Esophagus squamous epithelium (tissue), 4 donors: ENCODE measurements around the gene TMEM40.

Experiments used
- POLR2A ChIP-seq, 4 donors: fragments of 450-650 bp; IDR thresholded peaks; one replicate each; pipeline ENCODE4 v1.6.1; 2017; ENCODE audit warnings: antibody characterized with exemption in 4 of 4, mild to moderate bottlenecking in 4 of 4, moderate library complexity in 3 of 4
- TF ChIP-seq, protein P1 (sequence below), 6 experiments: fragments of 450-650 bp in 4 of 6; fragments of 200-600 bp in 2 of 6; sonication (generic) in 2 of 6; IDR thresholded peaks; one replicate each; pipeline ENCODE4 v1.5.1; 2016 to 2019; ENCODE audit warnings: antibody characterized with exemption in 6 of 6, mild to moderate bottlenecking in 4 of 6, moderate library complexity in 4 of 6

DNA sequence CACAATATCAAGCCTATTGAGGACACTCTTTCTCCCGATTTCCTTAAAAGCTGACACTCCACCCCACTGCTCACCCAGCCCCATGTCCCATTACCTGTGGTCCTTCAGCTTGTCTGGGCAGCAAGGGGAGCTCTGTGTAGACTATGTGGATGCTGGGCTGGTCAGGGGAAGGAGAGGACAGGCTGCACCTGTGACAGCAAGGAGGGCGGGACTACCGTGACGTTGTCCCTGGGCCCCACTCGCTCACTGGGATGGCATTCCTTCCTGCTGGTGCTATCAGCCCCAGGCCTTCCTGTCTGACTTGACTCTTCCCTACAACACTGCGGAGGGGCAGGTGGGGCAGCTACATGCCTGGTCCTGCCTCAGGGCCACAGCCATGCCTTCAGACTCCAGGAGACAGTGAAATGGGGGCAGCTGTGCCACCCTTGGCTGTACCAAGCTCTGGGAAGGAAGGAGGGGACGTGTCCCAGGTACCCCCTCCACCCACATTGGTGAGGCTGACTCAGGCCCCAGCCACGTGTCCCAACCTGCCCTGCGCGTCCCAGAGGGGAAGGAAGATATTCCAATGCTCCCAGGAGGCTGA is at the start of gene TMEM40:
- TF ChIP-seq POLR2A (IDR thresholded peaks at IDR 0.05) = peak in 1 of 4 donors; percentile 61
- TF ChIP-seq, protein P1, sequence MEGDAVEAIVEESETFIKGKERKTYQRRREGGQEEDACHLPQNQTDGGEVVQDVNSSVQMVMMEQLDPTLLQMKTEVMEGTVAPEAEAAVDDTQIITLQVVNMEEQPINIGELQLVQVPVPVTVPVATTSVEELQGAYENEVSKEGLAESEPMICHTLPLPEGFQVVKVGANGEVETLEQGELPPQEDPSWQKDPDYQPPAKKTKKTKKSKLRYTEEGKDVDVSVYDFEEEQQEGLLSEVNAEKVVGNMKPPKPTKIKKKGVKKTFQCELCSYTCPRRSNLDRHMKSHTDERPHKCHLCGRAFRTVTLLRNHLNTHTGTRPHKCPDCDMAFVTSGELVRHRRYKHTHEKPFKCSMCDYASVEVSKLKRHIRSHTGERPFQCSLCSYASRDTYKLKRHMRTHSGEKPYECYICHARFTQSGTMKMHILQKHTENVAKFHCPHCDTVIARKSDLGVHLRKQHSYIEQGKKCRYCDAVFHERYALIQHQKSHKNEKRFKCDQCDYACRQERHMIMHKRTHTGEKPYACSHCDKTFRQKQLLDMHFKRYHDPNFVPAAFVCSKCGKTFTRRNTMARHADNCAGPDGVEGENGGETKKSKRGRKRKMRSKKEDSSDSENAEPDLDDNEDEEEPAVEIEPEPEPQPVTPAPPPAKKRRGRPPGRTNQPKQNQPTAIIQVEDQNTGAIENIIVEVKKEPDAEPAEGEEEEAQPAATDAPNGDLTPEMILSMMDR (IDR thresholded peaks at IDR 0.05) = no peak
